Esophagus squamous epithelium (tissue), 4 donors: ENCODE data around the gene BRPF3.
A peak's percentile ranks its signal among the peaks of the same experiment; 100 is the strongest.

Experiments
- POLR2A ChIP-seq, 4 donors: fragments of 450-650 bp; IDR thresholded peaks; one replicate each; pipeline ENCODE4 v1.6.1; 2017; ENCODE audit warnings: antibody characterized with exemption in 4 of 4, mild to moderate bottlenecking in 4 of 4, moderate library complexity in 3 of 4
- TF ChIP-seq, protein P1 (sequence below), 6 experiments: fragments of 450-650 bp in 4 of 6; fragments of 200-600 bp in 2 of 6; sonication (generic) in 2 of 6; IDR thresholded peaks; one replicate each; pipeline ENCODE4 v1.5.1; 2016 to 2019; ENCODE audit warnings: antibody characterized with exemption in 6 of 6, mild to moderate bottlenecking in 4 of 6, moderate library complexity in 4 of 6

DNA sequence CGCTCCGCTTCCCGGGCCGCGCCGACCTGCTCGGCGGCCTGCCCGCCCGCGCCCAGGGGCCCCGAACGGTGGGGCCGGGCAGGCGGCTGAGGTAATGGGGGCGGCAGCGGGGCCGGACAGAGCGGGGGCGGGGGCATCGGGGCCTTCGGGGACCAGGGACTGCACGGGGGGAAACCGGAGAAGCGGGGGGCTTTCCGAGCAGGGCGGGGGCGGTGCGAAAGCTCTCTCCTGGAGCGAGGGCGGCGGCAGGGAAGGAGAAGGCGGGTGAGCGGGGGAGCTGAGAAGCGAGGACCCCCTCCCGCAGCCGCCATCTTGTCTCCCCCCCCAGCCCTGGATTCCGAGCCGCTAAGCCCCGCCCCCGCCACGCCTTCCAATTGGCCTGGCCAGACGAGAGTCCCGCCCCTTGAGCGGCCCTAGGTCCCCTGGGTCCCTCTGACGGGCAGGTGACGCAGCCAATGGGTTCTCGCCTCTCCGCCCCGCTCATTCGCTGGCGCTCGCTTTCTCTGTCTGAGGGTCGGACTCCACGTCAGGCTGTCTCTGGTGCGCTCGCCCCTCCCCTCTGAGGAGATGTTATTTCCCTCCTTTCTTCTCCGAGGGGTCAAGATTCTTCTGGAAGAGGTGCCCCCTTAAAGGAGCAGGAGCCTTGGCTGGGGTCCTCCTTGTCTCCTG lies 470 bp downstream of the BRPF3 start:
- TF ChIP-seq, protein P1, sequence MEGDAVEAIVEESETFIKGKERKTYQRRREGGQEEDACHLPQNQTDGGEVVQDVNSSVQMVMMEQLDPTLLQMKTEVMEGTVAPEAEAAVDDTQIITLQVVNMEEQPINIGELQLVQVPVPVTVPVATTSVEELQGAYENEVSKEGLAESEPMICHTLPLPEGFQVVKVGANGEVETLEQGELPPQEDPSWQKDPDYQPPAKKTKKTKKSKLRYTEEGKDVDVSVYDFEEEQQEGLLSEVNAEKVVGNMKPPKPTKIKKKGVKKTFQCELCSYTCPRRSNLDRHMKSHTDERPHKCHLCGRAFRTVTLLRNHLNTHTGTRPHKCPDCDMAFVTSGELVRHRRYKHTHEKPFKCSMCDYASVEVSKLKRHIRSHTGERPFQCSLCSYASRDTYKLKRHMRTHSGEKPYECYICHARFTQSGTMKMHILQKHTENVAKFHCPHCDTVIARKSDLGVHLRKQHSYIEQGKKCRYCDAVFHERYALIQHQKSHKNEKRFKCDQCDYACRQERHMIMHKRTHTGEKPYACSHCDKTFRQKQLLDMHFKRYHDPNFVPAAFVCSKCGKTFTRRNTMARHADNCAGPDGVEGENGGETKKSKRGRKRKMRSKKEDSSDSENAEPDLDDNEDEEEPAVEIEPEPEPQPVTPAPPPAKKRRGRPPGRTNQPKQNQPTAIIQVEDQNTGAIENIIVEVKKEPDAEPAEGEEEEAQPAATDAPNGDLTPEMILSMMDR (IDR thresholded peaks at IDR 0.05), result no peak
- TF ChIP-seq POLR2A (IDR thresholded peaks at IDR 0.05), result peak in 2 of 4 donors; percentile 18 to 75
